SK-N-SH treated with all-trans-retinoic acid at 6 μM for 48 hours (cell line): Measurements from ENCODE around the gene RGL1.
A peak's percentile ranks its signal among the peaks of the same experiment; 100 is the strongest.

Source experiments
- ATAC-seq: fragments of 200-7000 bp; cut with Tn5 transposase; 3 replicates; pipeline ENCODE4 v1.9.1; 2020; ENCODE audit warnings: mild to moderate bottlenecking, moderate library complexity
- ARNTL ChIP-seq: fragments of 450-650 bp; formaldehyde crosslinking; IDR thresholded peaks from 2 replicates; pipeline ENCODE4 v1.5.0; 2020; ENCODE audit warnings: low read depth, mild to moderate bottlenecking, moderate library complexity, borderline replicate concordance
- BACH2 ChIP-seq: fragments of 250-450 bp; sonication (Bioruptor Pico); IDR thresholded peaks from 2 replicates; pipeline ENCODE4 v1.9.0; 2021; ENCODE audit warnings: mild to moderate bottlenecking, borderline replicate concordance
- CSDC2 ChIP-seq: fragments of 250-450 bp; sonication (Bioruptor Pico); IDR thresholded peaks from 2 replicates; pipeline ENCODE4 v1.5.0; 2020; ENCODE audit warnings: mild to moderate bottlenecking, moderate library complexity
- ESRRG ChIP-seq: fragments of 250-450 bp; sonication (Bioruptor Pico); IDR thresholded peaks from 2 replicates; pipeline ENCODE4 v1.6.1; 2021; ENCODE audit warnings: mild to moderate bottlenecking
- GLIS3 ChIP-seq: fragments of 250-450 bp; sonication (Bioruptor Pico); IDR thresholded peaks from 2 replicates; pipeline ENCODE4 v1.5.0; 2020; ENCODE audit warnings: mild to moderate bottlenecking, moderate library complexity
- ISL1 ChIP-seq: fragments of 250-450 bp; sonication (Bioruptor Pico); IDR thresholded peaks from 2 replicates; pipeline ENCODE4 v2.1.2; 2022; ENCODE audit warnings: mild to moderate bottlenecking, moderate library complexity
- OSR1 ChIP-seq: fragments of 250-450 bp; sonication (Bioruptor Pico); IDR thresholded peaks from 2 replicates; pipeline ENCODE4 v1.8.0; 2022; ENCODE audit warnings: moderate library complexity, mild to moderate bottlenecking, inconsistent platforms
- PATZ1 ChIP-seq: fragments of 250-450 bp; sonication (Bioruptor Pico); IDR thresholded peaks from 2 replicates; pipeline ENCODE4 v1.8.0; 2020; ENCODE audit warnings: mild to moderate bottlenecking, moderate library complexity, borderline replicate concordance
- POU6F1 ChIP-seq: fragments of 250-450 bp; sonication (Bioruptor Pico); IDR thresholded peaks from 2 replicates; pipeline ENCODE4 v1.8.0; 2021; ENCODE audit warnings: low read depth, mild to moderate bottlenecking, moderate library complexity, borderline replicate concordance
- PPARA ChIP-seq: fragments of 250-450 bp; sonication (Bioruptor Pico); IDR thresholded peaks from 2 replicates; pipeline ENCODE4 v1.5.0; 2020; ENCODE audit warnings: mild to moderate bottlenecking, borderline replicate concordance
- RARB ChIP-seq: fragments of 250-450 bp; sonication (Bioruptor Pico); IDR thresholded peaks from 2 replicates; pipeline ENCODE4 v1.8.0; 2021; ENCODE audit warnings: mild to moderate bottlenecking, moderate library complexity
- SNAI2 ChIP-seq: fragments of 250-450 bp; sonication (Bioruptor Pico); IDR thresholded peaks from 2 replicates; pipeline ENCODE4 v1.5.0; 2020; ENCODE audit warnings: mild to moderate bottlenecking, moderate library complexity
- TCF4 ChIP-seq: fragments of 250-450 bp; sonication (Bioruptor Pico); IDR thresholded peaks from 2 replicates; pipeline ENCODE4 v1.8.0; 2021; ENCODE audit warnings: mild to moderate bottlenecking, moderate library complexity, borderline replicate concordance
- TOX ChIP-seq: fragments of 250-450 bp; sonication (Bioruptor Pico); IDR thresholded peaks from 2 replicates; pipeline ENCODE4 v1.8.0; 2021; ENCODE audit warnings: mild to moderate bottlenecking, moderate library complexity, borderline replicate concordance
- ZC3H10 ChIP-seq: fragments of 250-450 bp; sonication (Bioruptor Pico); IDR thresholded peaks from 2 replicates; pipeline ENCODE4 v1.5.1; 2021; ENCODE audit warnings: mild to moderate bottlenecking, moderate library complexity
- ZFP3 ChIP-seq: fragments of 250-450 bp; sonication (Bioruptor Pico); IDR thresholded peaks from 2 replicates; pipeline ENCODE4 v1.5.0; 2020; ENCODE audit warnings: mild to moderate bottlenecking, moderate library complexity
- ZNF565 ChIP-seq: fragments of 450-650 bp; formaldehyde crosslinking; conservative IDR thresholded peaks from 2 replicates; pipeline ENCODE4 v1.5.0; 2020; ENCODE audit warnings: low read depth, mild to moderate bottlenecking, moderate library complexity
- ZNF70 ChIP-seq: fragments of 450-650 bp; formaldehyde crosslinking; IDR thresholded peaks from 2 replicates; pipeline ENCODE4 v1.5.0; 2020; ENCODE audit warnings: mild to moderate bottlenecking, moderate library complexity
- ZNF8 ChIP-seq: fragments of 450-650 bp; formaldehyde crosslinking; IDR thresholded peaks from 2 replicates; pipeline ENCODE4 v1.5.0; 2020; ENCODE audit warnings: mild to moderate bottlenecking, moderate library complexity
- TF ChIP-seq, protein P1 (sequence below): fragments of 250-450 bp; sonication (Bioruptor Pico); IDR thresholded peaks from 2 replicates; pipeline ENCODE4 v1.5.0; 2020; ENCODE audit warnings: mild to moderate bottlenecking, moderate library complexity
- TF ChIP-seq, protein P2 (sequence below): fragments of 250-450 bp; sonication (Bioruptor Pico); IDR thresholded peaks from 2 replicates; pipeline ENCODE4 v1.5.1; 2020; ENCODE audit warnings: low read depth, mild to moderate bottlenecking, moderate library complexity
- TF ChIP-seq, protein P3 (sequence below): fragments of 250-450 bp; sonication (Bioruptor Pico); IDR thresholded peaks from 2 replicates; pipeline ENCODE4 v1.5.1; 2021; ENCODE audit warnings: mild to moderate bottlenecking, moderate library complexity

The RGL1 gene

GRCh38 chr1:183834568-183834967, 29.6 kb downstream of the RGL1 start:
- peak; percentile 40 for ATAC-seq
- TF ChIP-seq RARB (CRISPR knock-in tag) = no peak
- no peak for TF ChIP-seq TOX (CRISPR knock-in tag)
- TF ChIP-seq ZNF8 (CRISPR knock-in tag) = no peak
- TF ChIP-seq CSDC2 (CRISPR knock-in tag) = no peak
- TF ChIP-seq ZNF70 (CRISPR knock-in tag) = no peak

GRCh38 chr1:183836598-183836997, 31.7 kb downstream of the RGL1 start:
- no peak for TF ChIP-seq ZFP3
- TF ChIP-seq POU6F1 (CRISPR knock-in tag) = no peak
- no peak for TF ChIP-seq ZNF565 (CRISPR knock-in tag)
- no peak for TF ChIP-seq PATZ1 (CRISPR knock-in tag)
- TF ChIP-seq BACH2 (CRISPR knock-in tag) = no peak
- TF ChIP-seq GLIS3 (CRISPR knock-in tag) = no peak
- no peak for TF ChIP-seq TCF4 (CRISPR knock-in tag)
- TF ChIP-seq PPARA = no peak
- TF ChIP-seq ZNF8 (CRISPR knock-in tag) = no peak
- no peak for TF ChIP-seq SNAI2
- no peak for TF ChIP-seq ZC3H10
- no peak for TF ChIP-seq ARNTL (CRISPR knock-in tag)
- TF ChIP-seq, protein P1, sequence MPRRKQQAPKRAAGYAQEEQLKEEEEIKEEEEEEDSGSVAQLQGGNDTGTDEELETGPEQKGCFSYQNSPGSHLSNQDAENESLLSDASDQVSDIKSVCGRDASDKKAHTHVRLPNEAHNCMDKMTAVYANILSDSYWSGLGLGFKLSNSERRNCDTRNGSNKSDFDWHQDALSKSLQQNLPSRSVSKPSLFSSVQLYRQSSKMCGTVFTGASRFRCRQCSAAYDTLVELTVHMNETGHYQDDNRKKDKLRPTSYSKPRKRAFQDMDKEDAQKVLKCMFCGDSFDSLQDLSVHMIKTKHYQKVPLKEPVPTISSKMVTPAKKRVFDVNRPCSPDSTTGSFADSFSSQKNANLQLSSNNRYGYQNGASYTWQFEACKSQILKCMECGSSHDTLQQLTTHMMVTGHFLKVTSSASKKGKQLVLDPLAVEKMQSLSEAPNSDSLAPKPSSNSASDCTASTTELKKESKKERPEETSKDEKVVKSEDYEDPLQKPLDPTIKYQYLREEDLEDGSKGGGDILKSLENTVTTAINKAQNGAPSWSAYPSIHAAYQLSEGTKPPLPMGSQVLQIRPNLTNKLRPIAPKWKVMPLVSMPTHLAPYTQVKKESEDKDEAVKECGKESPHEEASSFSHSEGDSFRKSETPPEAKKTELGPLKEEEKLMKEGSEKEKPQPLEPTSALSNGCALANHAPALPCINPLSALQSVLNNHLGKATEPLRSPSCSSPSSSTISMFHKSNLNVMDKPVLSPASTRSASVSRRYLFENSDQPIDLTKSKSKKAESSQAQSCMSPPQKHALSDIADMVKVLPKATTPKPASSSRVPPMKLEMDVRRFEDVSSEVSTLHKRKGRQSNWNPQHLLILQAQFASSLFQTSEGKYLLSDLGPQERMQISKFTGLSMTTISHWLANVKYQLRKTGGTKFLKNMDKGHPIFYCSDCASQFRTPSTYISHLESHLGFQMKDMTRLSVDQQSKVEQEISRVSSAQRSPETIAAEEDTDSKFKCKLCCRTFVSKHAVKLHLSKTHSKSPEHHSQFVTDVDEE (CRISPR knock-in tag) = no peak
- TF ChIP-seq TOX (CRISPR knock-in tag) = no peak
- no peak for TF ChIP-seq OSR1 (CRISPR knock-in tag)
- no peak for TF ChIP-seq ISL1
- TF ChIP-seq ESRRG (CRISPR knock-in tag) = no peak
- no peak for TF ChIP-seq RARB (CRISPR knock-in tag)
- TF ChIP-seq, protein P2, sequence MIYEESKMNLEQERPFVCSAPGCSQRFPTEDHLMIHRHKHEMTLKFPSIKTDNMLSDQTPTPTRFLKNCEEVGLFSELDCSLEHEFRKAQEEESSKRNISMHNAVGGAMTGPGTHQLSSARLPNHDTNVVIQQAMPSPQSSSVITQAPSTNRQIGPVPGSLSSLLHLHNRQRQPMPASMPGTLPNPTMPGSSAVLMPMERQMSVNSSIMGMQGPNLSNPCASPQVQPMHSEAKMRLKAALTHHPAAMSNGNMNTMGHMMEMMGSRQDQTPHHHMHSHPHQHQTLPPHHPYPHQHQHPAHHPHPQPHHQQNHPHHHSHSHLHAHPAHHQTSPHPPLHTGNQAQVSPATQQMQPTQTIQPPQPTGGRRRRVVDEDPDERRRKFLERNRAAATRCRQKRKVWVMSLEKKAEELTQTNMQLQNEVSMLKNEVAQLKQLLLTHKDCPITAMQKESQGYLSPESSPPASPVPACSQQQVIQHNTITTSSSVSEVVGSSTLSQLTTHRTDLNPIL (CRISPR knock-in tag) = no peak
- ATAC-seq = no peak

DNA sequence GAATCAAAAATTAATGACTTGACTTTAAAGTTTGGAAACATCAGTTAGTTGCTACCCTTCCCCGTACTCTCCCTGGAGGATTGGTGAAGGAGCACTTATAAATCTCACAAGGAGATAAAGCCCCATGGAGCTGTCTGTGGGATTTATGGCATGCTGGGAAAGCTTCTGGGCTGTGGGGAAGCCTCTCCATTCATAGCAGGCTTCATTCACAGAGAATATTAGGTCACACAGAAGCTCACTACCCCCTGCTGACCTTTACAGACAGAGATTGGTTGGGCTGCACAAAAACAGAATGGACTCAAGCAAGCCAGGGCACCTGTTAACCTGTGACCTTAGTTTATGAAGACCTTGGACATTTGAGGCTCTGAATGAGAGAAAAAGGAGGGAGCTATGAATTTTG, 32.1 kb downstream of the RGL1 start:
- ATAC-seq = no peak
- TF ChIP-seq, protein P2 (CRISPR knock-in tag) = no peak
- TF ChIP-seq PATZ1 (CRISPR knock-in tag) = no peak
- TF ChIP-seq, protein P3, sequence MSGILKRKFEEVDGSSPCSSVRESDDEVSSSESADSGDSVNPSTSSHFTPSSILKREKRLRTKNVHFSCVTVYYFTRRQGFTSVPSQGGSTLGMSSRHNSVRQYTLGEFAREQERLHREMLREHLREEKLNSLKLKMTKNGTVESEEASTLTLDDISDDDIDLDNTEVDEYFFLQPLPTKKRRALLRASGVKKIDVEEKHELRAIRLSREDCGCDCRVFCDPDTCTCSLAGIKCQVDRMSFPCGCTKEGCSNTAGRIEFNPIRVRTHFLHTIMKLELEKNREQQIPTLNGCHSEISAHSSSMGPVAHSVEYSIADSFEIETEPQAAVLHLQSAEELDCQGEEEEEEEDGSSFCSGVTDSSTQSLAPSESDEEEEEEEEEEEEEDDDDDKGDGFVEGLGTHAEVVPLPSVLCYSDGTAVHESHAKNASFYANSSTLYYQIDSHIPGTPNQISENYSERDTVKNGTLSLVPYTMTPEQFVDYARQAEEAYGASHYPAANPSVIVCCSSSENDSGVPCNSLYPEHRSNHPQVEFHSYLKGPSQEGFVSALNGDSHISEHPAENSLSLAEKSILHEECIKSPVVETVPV (CRISPR knock-in tag) = no peak
- no peak for TF ChIP-seq ZFP3
- no peak for TF ChIP-seq TOX (CRISPR knock-in tag)
- TF ChIP-seq ZNF8 (CRISPR knock-in tag) = no peak
- no peak for TF ChIP-seq ARNTL (CRISPR knock-in tag)
- no peak for TF ChIP-seq POU6F1 (CRISPR knock-in tag)
- no peak for TF ChIP-seq ESRRG (CRISPR knock-in tag)
- no peak for TF ChIP-seq CSDC2 (CRISPR knock-in tag)
- no peak for TF ChIP-seq GLIS3 (CRISPR knock-in tag)
